Mucosa of rectum (tissue), 2 donors: Measurements from ENCODE around the gene HSP90B1.

ENCODE experiments used
- H3K27ac ChIP-seq, 2 donors: one replicate each; pipeline ENCODE4 v1.7.0; 2013; ENCODE audit warnings: inconsistent platforms in 2 of 2, low read depth in 2 of 2, low read length in 2 of 2
- H3K27me3 ChIP-seq, 2 donors: one replicate each; pipeline ENCODE4 v1.7.0; 2013; ENCODE audit warnings: low read length in 2 of 2; ENCODE audit not compliant: control insufficient read depth in 2 of 2, insufficient read depth in 2 of 2
- H3K36me3 ChIP-seq, 2 donors: one replicate each; pipeline ENCODE4 v1.7.0; 2013; ENCODE audit warnings: low read length in 2 of 2; ENCODE audit not compliant: control insufficient read depth in 2 of 2, insufficient read depth in 2 of 2
- H3K4me1 ChIP-seq, 2 donors: one replicate each; pipeline ENCODE4 v1.7.0; 2013; ENCODE audit warnings: low read length in 2 of 2, mild to moderate bottlenecking in 1 of 2; ENCODE audit not compliant: control insufficient read depth in 2 of 2, insufficient read depth in 2 of 2
- H3K4me3 ChIP-seq, 2 donors: one replicate each; pipeline ENCODE4 v1.7.0; 2013; ENCODE audit warnings: low read length in 2 of 2
- H3K9ac ChIP-seq, 2 donors: one replicate each; pipeline ENCODE4 v1.7.0; 2013; ENCODE audit warnings: low read length in 2 of 2, low read depth in 1 of 2, mild to moderate bottlenecking in 1 of 2
- H3K9me3 ChIP-seq, 2 donors: one replicate each; pipeline ENCODE4 v1.7.0; 2013; ENCODE audit warnings: low read length in 2 of 2; ENCODE audit not compliant: control insufficient read depth in 2 of 2
- donor health status: healthy.
- donor health status: Normal muscosa, but diverticular disease.

HSP90B1 gene

GRCh38 chr12:103966736-103967135 lies 36.5 kb downstream of the HSP90B1 start:
- peaks cover 9 to 13% of the 10 kb centered on the region in 2 donors for H3K4me1 ChIP-seq

DNA sequence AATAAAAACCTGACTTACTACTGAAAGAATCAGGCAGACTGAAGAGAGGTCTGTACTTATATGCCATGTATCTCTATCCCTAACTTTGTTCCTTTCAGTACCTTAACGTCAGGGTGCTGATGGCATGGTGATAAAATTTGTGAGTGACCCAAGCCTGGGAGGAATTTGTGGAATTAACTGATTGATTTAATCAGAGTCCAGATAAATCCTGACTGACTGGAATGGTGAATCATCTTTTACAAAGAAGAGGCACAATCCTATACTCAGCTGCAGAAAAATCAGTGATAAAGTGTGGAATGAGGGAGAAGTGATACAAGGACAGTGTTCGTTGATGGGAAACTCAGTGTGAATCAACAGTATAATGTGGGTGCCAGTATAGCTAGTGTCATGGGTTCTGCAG lies 39.2 kb downstream of the HSP90B1 start:
- Histone ChIP-seq H3K9me3 (no peaks in the 10 kb centered on the region), H3K36me3 (peaks cover 3 to 7% of the 10 kb centered on the region in 2 donors), H3K27ac (no peak overlapping the region), H3K27me3 (no peaks in the 10 kb centered on the region), H3K4me3 (no peak overlapping the region), H3K4me1 (peaks cover 7 to 12% of the 10 kb centered on the region in 2 donors), H3K9ac (no peak overlapping the region)

More at GRCh38 chr12:103966736-103967135, 36.5 kb downstream of the HSP90B1 start:
- Histone ChIP-seq H3K9me3 (no peaks in the 10 kb centered on the region), H3K27me3 (no peaks in the 10 kb centered on the region), H3K4me3 (peak overlapping the region; percentile 100), H3K9ac (peak overlapping the region; percentile 91 to 100), H3K27ac (peak overlapping the region in 1 of 2 donors; percentile 93), H3K36me3 (peaks cover 3 to 7% of the 10 kb centered on the region in 2 donors)

GRCh38 chr12:103973909-103974308 lies 43.7 kb downstream of the HSP90B1 start:
- Histone ChIP-seq H3K27me3 (no peaks in the 10 kb centered on the region), H3K36me3 (peaks cover 20 to 23% of the 10 kb centered on the region in 2 donors), H3K27ac (no peak overlapping the region), H3K4me3 (no peak overlapping the region), H3K4me1 (no peaks in the 10 kb centered on the region), H3K9ac (no peak overlapping the region), H3K9me3 (no peaks in the 10 kb centered on the region)

DNA sequence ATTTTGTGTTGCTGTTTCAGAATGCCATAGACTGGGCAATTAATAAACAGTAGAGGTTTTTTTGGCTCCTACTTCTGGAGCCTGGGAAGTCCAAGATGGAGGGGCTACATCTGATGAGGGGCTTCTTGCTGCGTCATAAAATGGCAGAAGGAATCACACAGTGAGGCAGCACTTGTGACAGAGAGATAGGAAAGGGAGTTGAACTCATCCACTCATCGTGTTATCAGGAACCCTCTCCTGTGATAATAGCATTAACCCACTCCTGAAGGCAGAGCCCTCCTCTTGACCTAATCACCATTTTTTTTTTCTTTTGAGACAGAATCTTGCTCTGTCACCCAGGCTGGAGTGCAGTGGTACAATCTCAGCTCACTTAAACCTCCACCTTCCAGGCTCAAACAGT lies 45.2 kb downstream of the HSP90B1 start:
- Histone ChIP-seq H3K27ac (no peak overlapping the region), H3K9me3 (no peaks in the 10 kb centered on the region), H3K9ac (no peak overlapping the region), H3K4me1 (no peaks in the 10 kb centered on the region), H3K27me3 (no peaks in the 10 kb centered on the region), H3K4me3 (no peak overlapping the region), H3K36me3 (peaks cover 25 to 30% of the 10 kb centered on the region in 2 donors)

DNA sequence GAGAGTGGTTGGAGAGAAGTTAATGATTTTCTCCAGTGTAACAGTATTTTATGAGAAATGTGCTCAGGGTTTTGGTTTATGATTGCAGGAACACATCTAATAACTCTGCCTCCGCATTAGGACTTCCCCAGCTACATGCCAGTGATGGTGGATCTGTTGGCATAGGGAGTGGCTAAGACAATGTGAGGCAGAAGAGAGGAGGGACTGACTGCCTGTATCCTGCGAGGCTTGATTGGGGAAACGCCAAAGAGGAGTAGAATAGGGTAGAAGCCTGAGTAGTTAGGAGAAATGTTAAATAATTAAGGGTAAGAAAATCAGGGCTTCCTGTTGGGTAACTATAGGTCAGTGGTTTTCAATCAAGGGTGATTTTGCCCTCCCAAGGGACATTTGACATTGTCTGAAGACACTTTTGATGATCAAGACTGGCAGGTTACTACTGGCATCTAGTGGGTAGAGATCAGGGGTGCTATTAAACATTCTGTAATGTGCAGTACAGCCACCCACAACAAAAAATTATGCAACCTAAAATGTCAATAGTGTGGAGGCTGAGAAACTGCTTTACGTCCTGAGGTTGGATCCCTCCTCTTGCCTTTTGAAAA lies 48.3 kb downstream of the HSP90B1 start:
- Histone ChIP-seq H3K9me3 (no peaks in the 10 kb centered on the region), H3K4me1 (no peaks in the 10 kb centered on the region), H3K4me3 (no peak overlapping the region), H3K36me3 (peaks cover 43 to 49% of the 10 kb centered on the region in 2 donors), H3K9ac (no peak overlapping the region), H3K27me3 (no peaks in the 10 kb centered on the region), H3K27ac (no peak overlapping the region)

GRCh38 chr12:103986829-103987228 lies 56.6 kb downstream of the HSP90B1 start:
- H3K27ac ChIP-seq = no peak overlapping the region
- H3K9ac ChIP-seq = no peak overlapping the region
- no peak overlapping the region for H3K4me3 ChIP-seq
- no peaks in the 10 kb centered on the region for H3K4me1 ChIP-seq
- no peaks in the 10 kb centered on the region for H3K27me3 ChIP-seq
- peaks cover 40 to 50% of the 10 kb centered on the region in 2 donors for H3K36me3 ChIP-seq
- no peaks in the 10 kb centered on the region for H3K9me3 ChIP-seq

DNA sequence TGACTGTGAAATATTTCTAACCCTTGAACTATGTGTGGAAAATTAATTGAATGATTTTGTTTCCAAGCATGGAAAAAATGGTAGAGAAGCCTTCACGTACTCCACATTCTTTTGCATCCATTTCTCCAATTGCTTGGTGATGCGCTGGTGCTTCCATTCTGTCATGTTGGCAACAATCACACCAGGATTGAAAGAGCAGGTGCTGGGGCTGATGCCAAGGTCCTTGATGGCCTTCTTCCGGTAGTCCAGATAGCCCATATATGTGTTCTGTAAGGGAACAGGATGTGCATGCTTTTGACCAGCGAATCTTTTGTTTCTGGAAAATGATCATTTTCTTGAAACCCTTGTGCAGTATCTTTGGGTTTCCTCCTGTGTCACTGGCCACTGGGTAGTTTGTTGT lies 64.0 kb downstream of the HSP90B1 start:
- no peak overlapping the region for H3K27ac ChIP-seq

GRCh38 chr12:103996595-103996994 lies 66.4 kb downstream of the HSP90B1 start:
- no peaks in the 10 kb centered on the region for H3K36me3 ChIP-seq
- no peak overlapping the region for H3K27ac ChIP-seq
- no peaks in the 10 kb centered on the region for H3K9me3 ChIP-seq
- no peak overlapping the region for H3K4me3 ChIP-seq
- no peaks in the 10 kb centered on the region for H3K4me1 ChIP-seq
- H3K9ac ChIP-seq = no peak overlapping the region
- H3K27me3 ChIP-seq = no peaks in the 10 kb centered on the region

More for the DNA sequence above, 64.0 kb downstream of the HSP90B1 start:
- H3K9me3 ChIP-seq = no peaks in the 10 kb centered on the region
- no peak overlapping the region for H3K4me3 ChIP-seq
- peaks cover 2 to 4% of the 10 kb centered on the region in 2 donors for H3K36me3 ChIP-seq
- H3K27me3 ChIP-seq = no peaks in the 10 kb centered on the region
- no peak overlapping the region for H3K9ac ChIP-seq
- no peaks in the 10 kb centered on the region for H3K4me1 ChIP-seq

- no peaks in the 10 kb centered on the region for H3K9me3 ChIP-seq
- no peaks in the 10 kb centered on the region for H3K27me3 ChIP-seq
- no peak overlapping the region for H3K9ac ChIP-seq
- no peaks in the 10 kb centered on the region for H3K36me3 ChIP-seq
- H3K4me1 ChIP-seq = no peaks in the 10 kb centered on the region
- H3K4me3 ChIP-seq = no peak overlapping the region
- no peak overlapping the region for H3K27ac ChIP-seq
These were observed 67.2 kb downstream of the HSP90B1 start for GRCh38 chr12:103997286-103997900.
